Fibroblast of upper back skin (primary cell): ENCODE measurements around the gene PPP2R2C.
A peak's percentile ranks its signal among the peaks of the same experiment; 100 is the strongest.

Experiments used
- DNase-seq: peaks from one replicate; pipeline ENCODE4 v3.0.0-alpha.2; 2013

Gene PPP2R2C

DNA sequence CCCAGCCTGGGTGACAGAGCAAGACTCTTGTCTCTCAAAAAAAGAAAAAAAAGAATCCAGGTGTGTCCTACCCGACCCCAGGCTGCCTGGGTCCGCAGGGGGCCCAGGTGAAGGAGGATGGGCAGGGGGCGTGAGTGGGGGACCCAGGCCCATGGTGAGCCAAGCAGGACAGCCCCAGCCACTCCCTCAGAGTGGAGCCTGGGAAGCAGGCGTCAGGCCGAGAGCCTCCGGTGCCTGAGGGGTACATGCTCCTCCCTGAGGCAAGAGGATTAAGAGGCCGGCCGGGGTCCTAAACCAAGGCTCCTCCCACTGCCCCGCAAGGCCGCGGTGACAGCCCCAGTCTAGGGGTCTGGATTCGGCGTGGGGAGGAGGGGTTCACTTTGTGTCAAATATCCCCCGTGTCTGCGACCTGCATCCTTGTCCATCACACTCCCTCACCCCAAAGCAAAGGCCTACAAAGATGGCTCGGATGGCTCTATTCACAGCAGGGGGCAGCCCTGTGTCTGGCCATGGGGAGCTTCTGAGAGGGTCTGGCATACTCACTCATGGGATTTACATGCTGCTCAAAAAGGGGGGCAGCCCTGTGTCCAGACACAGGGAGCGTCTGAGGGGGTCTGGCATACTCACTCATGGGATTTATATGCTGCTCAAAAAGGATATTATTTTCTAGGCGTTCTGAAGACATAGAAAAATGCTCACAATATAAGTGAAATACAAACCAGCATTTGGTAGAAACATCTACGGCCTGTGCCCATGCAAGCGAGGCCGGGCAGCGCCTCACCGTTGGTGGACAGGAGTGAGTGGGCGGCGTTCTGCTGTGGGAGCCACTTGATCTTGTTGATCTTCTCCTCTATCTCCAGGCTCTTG lies 94.6 kb downstream of the PPP2R2C start:
- DNase-seq = no peak

DNA sequence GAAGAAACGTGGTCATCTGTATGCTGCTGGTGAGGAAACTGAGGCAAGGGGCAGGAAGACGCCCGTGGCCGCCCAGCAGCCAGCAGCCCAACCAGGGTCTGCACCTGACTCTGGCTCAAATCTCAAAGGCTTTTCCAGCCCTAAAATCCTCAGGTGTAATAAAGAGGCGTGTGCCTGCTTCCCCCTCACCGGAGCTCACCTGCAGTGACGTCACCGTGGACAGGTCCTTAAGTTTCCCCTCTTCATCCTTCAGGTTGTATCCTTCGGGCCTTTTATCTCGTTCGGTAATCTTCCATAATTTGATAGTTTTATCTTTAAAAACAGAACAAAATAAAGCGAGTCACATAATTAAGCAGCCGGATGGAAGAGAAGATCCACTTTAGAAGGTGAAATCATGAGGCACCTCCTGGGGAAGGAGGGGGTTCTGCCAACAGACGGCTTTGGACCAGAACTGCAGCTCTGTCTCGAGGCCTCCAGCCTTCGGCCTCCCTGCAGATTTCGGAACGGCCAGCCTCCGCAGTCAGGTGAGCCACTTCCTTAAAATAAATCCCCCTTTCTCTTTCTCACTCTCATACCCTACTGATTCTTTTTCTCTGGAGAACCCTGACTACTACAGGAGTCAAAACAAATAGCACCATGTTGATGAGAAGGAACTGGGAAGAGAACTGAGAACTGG lies 96.7 kb downstream of the PPP2R2C start:
- DNase-seq = no peak

GRCh38 chr4:6374575-6374974 lies 97.8 kb downstream of the PPP2R2C start:
- no peak for DNase-seq

DNA sequence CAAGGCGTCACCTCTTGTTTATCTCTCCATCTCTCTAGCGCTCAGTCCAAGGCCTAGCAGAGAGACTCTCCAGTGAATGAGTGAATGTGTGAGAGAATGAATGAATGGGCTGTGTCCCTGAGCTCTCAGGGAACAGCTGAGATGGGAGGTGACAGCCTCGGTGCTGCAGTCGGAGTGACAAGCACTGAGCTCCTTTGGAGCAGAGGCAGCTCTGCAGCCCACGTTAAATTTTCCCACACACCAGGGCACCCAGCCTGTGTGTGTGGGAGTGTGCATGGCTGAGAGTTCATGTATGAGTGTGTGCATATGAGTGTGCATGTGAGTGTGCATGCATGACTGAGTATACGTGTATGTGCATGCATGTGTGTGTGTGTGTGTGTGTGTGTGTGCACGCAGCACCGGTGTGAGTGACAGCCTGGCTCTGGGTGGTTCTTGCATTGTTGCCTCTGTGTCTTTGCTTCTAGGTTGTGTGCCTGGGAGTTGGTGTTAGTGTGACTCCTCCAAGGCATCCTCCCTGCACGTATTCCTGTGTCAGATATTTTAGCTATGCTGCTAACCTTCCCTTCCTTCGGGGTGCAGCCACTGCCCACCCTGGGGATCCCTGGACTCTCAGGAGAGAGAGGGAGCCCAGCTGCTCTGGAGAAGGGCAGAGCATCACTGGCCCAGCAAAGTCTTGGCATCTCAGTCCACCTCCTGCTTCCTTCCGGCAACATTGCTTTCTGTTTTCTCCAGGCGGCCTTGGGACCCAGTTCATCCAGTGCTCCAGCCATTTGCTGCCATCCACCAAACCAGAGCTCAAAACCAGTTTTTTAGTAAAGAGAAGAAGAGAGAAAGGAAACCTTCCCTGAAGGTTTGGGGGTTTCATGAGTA lies 98.6 kb downstream of the PPP2R2C start:
- DNase-seq = no peak

DNA sequence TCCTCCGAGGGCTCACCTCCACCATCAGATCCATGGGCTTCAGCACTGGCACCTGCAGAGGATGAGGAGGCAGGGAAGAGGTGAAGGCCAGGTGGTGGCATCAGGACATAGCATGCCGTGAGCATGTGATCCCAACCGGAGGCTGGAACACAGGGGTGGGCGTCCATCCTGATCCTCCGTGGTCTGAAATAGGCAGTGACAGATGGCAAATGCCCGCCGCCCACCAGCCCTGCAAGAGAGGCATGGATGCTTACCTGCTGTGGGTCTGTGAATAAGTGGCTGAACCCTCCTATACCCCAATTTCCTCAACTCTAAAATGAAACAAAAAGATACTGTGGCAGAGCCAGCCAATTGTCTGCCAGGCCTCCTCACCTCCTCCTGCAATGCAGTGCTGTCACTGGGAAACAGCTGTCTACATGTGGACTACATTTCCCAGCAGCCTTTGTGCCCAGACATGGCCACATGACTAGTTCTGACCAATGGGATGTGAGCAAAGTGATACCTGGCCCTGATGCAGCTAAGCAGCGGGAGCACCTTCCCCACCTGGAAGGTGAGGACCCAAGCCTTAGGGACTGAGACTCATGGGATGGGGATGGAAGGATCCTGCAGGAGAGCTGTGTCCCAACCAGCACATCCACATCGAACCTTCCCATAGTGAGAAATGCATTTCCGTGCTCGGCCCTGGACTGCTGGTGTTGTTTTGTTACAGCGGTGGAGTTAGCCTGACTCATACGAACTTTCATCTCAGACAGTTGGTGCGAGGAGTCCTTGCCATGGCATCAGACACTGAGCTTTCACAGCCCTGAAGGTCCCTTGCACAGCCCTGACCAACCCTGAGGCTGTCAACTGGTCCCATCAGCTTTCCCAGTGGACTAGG lies 99.5 kb downstream of the PPP2R2C start:
- no peak for DNase-seq

GRCh38 chr4:6371812-6372211 lies 100.6 kb downstream of the PPP2R2C start:
- DNase-seq = no peak

DNA sequence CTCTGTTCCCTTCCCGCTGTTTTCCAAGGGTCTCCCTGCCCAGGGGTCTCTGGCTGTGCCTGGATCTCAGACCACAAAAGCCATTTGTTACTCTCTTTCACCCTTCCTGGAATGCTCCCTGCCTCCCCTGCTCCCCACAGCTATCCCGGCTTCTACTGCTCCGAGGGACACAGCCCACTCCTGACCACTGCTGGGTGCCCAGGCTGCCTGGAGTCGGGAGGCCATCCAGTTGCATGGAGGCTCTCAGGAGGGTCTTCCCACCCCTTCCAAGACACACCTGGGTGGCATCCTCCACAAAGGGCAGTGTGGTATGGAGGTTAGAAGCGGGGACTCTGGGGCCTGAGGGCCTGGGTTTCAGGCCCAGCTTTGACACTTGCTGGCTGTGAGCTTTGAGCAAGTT lies 101.1 kb downstream of the PPP2R2C start:
- DNase-seq = no peak

- no peak for DNase-seq
Measured at GRCh38 chr4:6369924-6370645, 102.3 kb downstream of the PPP2R2C start.

- no peak for DNase-seq
Measured at GRCh38 chr4:6369511-6369910, 102.9 kb downstream of the PPP2R2C start.

GRCh38 chr4:6369035-6369434 lies 103.4 kb downstream of the PPP2R2C start:
- no peak for DNase-seq

- DNase-seq = no peak
Measured at GRCh38 chr4:6368601-6369000, 103.8 kb downstream of the PPP2R2C start.

DNA sequence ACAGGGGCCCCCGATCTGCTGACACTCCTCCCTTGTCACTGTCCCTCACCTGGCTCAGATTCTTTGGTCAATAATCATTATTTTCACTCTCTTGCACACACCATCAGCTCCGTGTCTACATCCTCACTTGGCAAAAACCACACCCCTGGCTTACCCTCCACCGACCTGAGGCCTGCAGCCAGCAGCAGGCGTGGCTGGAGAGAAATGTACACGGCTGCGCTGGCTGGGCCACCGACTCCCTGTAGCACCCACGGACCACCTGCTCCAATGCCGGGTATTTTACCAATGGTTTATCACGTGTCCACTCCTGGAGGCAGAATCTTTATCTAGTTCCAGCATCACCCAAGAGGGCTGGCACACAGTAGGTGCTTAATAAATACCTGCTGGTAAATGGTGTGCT lies 104.3 kb downstream of the PPP2R2C start:
- no peak for DNase-seq

- DNase-seq = no peak
Measured at GRCh38 chr4:6367371-6367851, 105.0 kb downstream of the PPP2R2C start.

- no peak for DNase-seq
Measured at GRCh38 chr4:6366581-6366980, 105.8 kb downstream of the PPP2R2C start.

DNA sequence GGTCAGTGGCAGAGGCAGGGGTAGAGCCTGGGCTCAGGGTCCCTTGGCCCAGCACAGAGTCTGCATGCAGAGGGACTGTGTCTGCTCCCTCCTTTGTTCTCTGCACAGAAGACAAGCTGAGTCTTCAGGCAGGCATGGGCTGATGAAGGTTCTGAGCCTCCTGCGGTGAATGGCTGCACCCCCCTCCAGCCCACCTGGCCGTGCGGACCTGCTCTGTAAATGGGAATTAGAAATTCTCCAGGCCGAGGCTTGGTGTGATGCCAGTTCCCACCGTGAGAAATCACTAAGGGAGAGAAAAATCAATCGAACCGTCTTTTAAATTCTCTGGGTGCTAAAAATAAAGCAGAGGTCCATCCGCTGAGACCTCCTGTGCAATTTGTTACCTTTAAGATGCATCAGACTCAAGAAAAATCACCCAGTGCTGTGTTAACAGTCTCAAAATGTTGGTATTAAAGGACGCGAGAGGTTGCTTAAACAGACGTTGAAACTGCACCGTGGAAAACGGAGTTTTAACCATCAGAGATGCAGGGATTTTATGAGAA lies 106.8 kb downstream of the PPP2R2C start:
- no peak for DNase-seq

DNA sequence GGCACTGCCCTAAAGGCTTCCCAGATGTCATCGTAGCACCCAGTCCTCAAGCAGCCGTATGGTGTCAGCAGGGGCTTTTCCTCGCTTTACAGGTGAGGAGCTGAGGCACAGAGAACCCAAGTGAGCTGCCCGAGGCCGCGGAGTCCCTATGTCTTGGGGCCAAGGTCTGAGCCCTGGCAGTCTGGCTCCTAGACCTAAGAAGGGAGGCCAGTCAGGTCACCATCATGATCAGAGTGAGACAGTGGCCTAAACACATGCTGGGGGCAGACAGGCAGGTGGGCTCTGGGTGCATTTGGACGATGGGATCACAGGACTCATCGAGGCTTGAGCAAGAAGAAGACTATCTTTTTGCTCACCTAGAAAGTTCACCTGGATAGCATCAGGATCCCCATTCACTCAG lies 107.8 kb downstream of the PPP2R2C start:
- no peak for DNase-seq

- DNase-seq = no peak
Measured at GRCh38 chr4:6364146-6364545, 108.3 kb downstream of the PPP2R2C start.

GRCh38 chr4:6362896-6363295 lies 109.5 kb downstream of the PPP2R2C start:
- DNase-seq = peak; percentile 36

GRCh38 chr4:6362243-6362885 lies 110.0 kb downstream of the PPP2R2C start:
- no peak for DNase-seq

GRCh38 chr4:6361076-6361784 lies 111.2 kb downstream of the PPP2R2C start:
- no peak for DNase-seq
